DMS 273 (cell line): ENCODE results near the gene RAPGEF1.

Experiments
- DNase-seq: peaks from one replicate; lab custom pipeline; 2025; ENCODE audit not compliant: unreplicated experiment; lab: John Stamatoyannopoulos, UW

Gene RAPGEF1

GRCh38 chr9:131748411-131748955, 8.6 kb upstream of the RAPGEF1 start:
- no peak for DNase-seq

- DNase-seq, result peak; percentile 62
These were observed 7.5 kb upstream of the RAPGEF1 start for GRCh38 chr9:131747352-131747751.

GRCh38 chr9:131745610-131746009, 5.7 kb upstream of the RAPGEF1 start:
- no peak for DNase-seq

GRCh38 chr9:131744720-131745201, 4.9 kb upstream of the RAPGEF1 start:
- no peak for DNase-seq

GRCh38 chr9:131744171-131744719, 4.4 kb upstream of the RAPGEF1 start:
- DNase-seq, result no peak

GRCh38 chr9:131743501-131743900, 3.6 kb upstream of the RAPGEF1 start:
- DNase-seq, result no peak

- no peak for DNase-seq
These were observed 3.2 kb upstream of the RAPGEF1 start for GRCh38 chr9:131743096-131743495.

GRCh38 chr9:131740898-131741297, 1.0 kb upstream of the RAPGEF1 start:
- DNase-seq, result no peak

- DNase-seq, result peak; percentile 74
These were observed 530 bp downstream of the RAPGEF1 start for GRCh38 chr9:131739133-131739958.

- no peak for DNase-seq
These were observed 1.4 kb downstream of the RAPGEF1 start for GRCh38 chr9:131738293-131739132.

GRCh38 chr9:131737426-131737825, 2.5 kb downstream of the RAPGEF1 start:
- no peak for DNase-seq

- DNase-seq, result no peak
These were observed 3.4 kb downstream of the RAPGEF1 start for GRCh38 chr9:131736431-131736830.

GRCh38 chr9:131735238-131736128, 4.4 kb downstream of the RAPGEF1 start:
- DNase-seq, result no peak

GRCh38 chr9:131734781-131735180, 5.1 kb downstream of the RAPGEF1 start:
- no peak for DNase-seq

GRCh38 chr9:131734165-131734610, 5.7 kb downstream of the RAPGEF1 start:
- DNase-seq, result peak; percentile 59

- DNase-seq, result peak; percentile 83
These were observed 6.3 kb downstream of the RAPGEF1 start for GRCh38 chr9:131733541-131734061.

- DNase-seq, result no peak
These were observed 7.1 kb downstream of the RAPGEF1 start for GRCh38 chr9:131732636-131733289.

- no peak for DNase-seq
These were observed 7.8 kb downstream of the RAPGEF1 start for GRCh38 chr9:131732061-131732526.

- no peak for DNase-seq
These were observed 8.2 kb downstream of the RAPGEF1 start for GRCh38 chr9:131731644-131732043.
